Brain microvascular endothelial cell (primary cell): ENCODE results near the gene FAM20C.

Experiments
- DNase-seq: peaks from one replicate; pipeline ENCODE4 v3.0.0-alpha.2; 2020
- H3K27ac ChIP-seq: fragments of 250-450 bp; sonication (Bioruptor Pico); 2 replicates; pipeline ENCODE4 v1.5.1; 2020; ENCODE audit warnings: mild to moderate bottlenecking, moderate library complexity
- H3K27me3 ChIP-seq: fragments of 250-450 bp; sonication (Bioruptor Pico); replicated peaks from 2 replicates; pipeline ENCODE4 v1.5.1; 2020; ENCODE audit warnings: mild to moderate bottlenecking
- H3K36me3 ChIP-seq: fragments of 250-450 bp; sonication (Bioruptor Pico); replicated peaks from 2 replicates; pipeline ENCODE4 v1.5.1; 2020; ENCODE audit warnings: mild to moderate bottlenecking
- H3K4me3 ChIP-seq: 2 replicates; pipeline ENCODE4 v1.5.1; 2011; ENCODE audit warnings: low read depth, mild to moderate bottlenecking, control low read depth, low read length, moderate library complexity
- CTCF ChIP-seq: IDR thresholded peaks from 2 replicates; pipeline ENCODE4 v1.5.1; 2011; ENCODE audit warnings: low read depth, mild to moderate bottlenecking, moderate library complexity, low read length, control low read depth, inconsistent platforms; ENCODE audit errors: missing control alignments
- in situ Hi-C: cut with HindIII; loops from 2 replicates; pipeline ENCODE4 v1.10.0; 2017; ENCODE audit warnings: low sequenced_read_pairs, low pct_ligation_motif_present

Gene FAM20C

GRCh38 chr7:162632-163297, 29.6 kb upstream of the FAM20C start:
- in situ Hi-C loops: no loop called here
- H3K27ac ChIP-seq: no peak overlapping the region

GRCh38 chr7:163298-163695, 29.1 kb upstream of the FAM20C start:
- Histone ChIP-seq H3K27ac (no peak overlapping the region), H3K4me3 (no peak overlapping the region), H3K27me3 (peaks cover 7% of the 10 kb centered on the region), H3K36me3 (no peaks in the 10 kb centered on the region)
- no peak for DNase-seq
- in situ Hi-C loops: no loop called here
- TF ChIP-seq CTCF: no peak

More at GRCh38 chr7:162632-163297, 29.6 kb upstream of the FAM20C start:
- no peak for DNase-seq
- no peak for TF ChIP-seq CTCF
- no peaks in the 10 kb centered on the region for H3K36me3 ChIP-seq
- H3K27me3 ChIP-seq: peaks cover 7% of the 10 kb centered on the region
- no peak overlapping the region for H3K4me3 ChIP-seq

- DNase-seq: no peak
- Histone ChIP-seq H3K27me3 (peaks cover 7% of the 10 kb centered on the region), H3K27ac (no peak overlapping the region), H3K4me3 (no peak overlapping the region), H3K36me3 (no peaks in the 10 kb centered on the region)
- TF ChIP-seq CTCF: no peak
- in situ Hi-C loops: no loop called here
Measured at GRCh38 chr7:163971-164881, 28.1 kb upstream of the FAM20C start.

GRCh38 chr7:164882-165660, 27.3 kb upstream of the FAM20C start:
- DNase-seq: no peak
- Histone ChIP-seq H3K27ac (no peak overlapping the region), H3K36me3 (no peaks in the 10 kb centered on the region), H3K4me3 (no peak overlapping the region), H3K27me3 (peaks cover 7% of the 10 kb centered on the region)
- no peak for TF ChIP-seq CTCF
- in situ Hi-C loops: no loop called here

GRCh38 chr7:165661-166337, 26.6 kb upstream of the FAM20C start:
- Histone ChIP-seq H3K27ac (no peak overlapping the region), H3K27me3 (peaks cover 7% of the 10 kb centered on the region), H3K4me3 (no peak overlapping the region), H3K36me3 (no peaks in the 10 kb centered on the region)
- TF ChIP-seq CTCF: no peak
- DNase-seq: no peak
- in situ Hi-C loops: no loop called here
